GM19328 (cell line): ENCODE results near the gene VAC14.

Source experiments
- ATAC-seq: cut with Tn5 transposase; IDR thresholded peaks from one replicate; pipeline ENCODE4 v1.9.1; 2021; ENCODE audit warnings: mild to moderate bottlenecking, moderate library complexity; ENCODE audit not compliant: unreplicated experiment

The VAC14 gene

GRCh38 chr16:70694088-70694867 is 106.7 kb downstream of the VAC14 start:
- no peak for ATAC-seq

DNA sequence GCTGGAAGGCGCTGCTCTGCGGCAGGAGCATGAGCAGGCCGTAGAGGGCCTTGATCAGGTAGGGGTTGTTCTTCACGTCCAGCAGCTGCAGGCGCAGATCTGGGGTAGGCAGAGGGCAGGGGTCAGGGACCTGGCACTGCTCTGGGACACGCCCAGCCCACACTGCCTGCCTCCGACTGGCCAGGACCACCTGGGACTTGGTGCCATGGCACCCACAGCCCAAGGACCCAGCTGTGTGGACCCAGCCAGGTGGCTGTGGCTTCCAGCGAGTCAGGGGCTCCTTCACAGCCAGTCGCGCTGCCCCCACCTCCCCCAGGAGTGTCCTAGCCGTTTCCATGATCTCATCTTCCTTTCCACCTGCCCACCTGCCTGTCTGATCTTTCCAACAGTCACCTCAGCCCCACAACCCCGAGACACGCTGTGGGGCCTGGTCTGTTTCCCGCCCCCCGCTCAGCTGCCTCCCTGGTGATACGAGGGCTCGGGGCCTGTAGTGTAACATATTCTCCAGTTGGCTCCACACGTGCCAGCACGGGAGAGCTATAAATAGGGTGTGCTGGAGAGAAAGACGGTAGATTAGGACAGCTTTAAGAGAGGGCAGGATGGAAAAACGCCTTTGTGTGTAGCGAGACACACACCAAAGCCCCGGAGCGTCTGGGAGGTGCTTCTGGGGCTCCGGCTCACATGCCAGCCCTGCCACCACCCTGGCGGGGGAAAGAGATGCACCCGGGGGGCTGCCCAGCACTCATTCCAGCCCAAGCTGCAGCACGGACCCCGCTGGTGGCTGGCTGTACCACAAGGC is 107.9 kb downstream of the VAC14 start:
- ATAC-seq = no peak

DNA sequence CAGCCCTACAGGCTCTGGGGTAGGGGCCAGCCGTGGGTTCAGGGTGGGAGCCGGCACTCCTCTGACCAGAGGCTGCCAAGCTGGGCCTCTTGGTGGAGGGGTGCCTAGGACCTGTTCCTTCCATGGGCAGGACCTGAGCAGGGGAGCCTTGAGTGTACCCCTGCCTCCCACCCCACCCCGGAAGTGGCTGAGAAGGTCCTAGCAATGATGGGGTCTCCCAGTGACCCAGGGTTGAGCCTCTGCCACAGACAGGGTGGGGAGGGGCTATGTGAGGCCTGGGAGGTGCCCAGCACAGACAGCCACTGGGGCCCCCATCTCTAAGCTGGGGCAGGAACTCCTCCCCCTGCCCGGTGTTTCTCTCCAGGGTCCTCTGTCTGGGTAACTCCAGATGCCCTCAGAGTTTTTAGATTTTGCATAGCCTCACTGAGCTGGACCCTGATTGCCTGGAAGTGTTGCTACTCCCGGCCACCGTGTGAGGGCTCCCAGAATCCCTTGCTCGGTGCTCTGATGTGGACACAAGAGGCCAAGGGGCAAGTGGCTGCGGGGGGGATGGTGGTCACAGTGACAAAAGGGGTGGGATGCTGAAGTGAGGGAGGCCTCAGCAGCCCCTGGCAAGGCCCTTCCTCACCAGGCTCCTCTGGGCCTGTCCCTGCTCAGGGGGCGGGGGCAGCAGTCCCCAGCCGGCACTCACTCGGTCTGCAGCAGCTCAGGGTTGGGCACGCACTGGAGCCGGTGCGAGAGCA is 108.7 kb downstream of the VAC14 start:
- no peak for ATAC-seq

DNA sequence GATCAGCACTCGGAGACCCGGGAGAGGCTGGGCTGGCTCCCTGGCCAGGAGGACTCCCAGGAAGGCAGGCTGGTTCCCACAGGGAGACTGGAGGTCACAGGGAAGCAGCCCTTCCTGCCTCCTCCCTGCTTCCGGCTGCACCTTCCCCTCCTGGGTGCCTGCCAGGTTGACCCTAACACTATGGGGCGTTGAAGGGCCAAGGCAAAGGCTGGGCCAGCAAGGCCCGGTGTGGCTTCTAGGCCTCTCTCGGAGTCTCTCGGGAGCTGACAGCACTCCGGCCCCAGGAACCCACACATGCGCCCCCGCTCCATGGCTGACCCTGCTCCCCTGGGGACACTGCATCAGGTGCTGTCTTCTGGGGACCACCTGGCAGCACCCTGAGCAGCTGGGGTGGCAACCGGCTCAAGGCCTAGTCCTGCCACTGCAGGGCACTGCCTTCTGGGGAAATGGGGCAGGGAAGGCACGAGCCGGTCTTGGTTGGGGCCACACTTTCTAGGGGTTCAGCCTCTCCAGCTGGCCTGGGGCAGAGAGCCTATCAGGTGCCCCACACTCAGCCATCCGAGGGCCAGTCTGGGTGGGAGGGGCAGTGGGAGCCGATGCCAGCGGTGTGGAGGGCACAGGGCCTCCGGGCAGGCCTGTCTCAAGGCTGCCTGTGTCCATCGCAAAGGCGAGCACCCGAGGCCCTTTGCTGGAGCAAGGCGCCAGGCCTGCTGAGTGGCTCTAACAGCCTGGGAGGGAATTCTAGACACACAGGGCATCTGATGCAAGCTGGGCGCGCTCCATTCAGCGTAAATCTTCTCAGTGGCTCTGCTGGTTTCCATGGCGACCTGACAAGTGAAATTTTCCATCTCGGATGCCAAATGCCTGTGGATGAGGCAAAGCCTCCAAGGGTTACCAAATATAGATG is 109.5 kb downstream of the VAC14 start:
- ATAC-seq = no peak

GRCh38 chr16:70689970-70690891 is 110.7 kb downstream of the VAC14 start:
- no peak for ATAC-seq

GRCh38 chr16:70689035-70689969 is 111.7 kb downstream of the VAC14 start:
- ATAC-seq = no peak

DNA sequence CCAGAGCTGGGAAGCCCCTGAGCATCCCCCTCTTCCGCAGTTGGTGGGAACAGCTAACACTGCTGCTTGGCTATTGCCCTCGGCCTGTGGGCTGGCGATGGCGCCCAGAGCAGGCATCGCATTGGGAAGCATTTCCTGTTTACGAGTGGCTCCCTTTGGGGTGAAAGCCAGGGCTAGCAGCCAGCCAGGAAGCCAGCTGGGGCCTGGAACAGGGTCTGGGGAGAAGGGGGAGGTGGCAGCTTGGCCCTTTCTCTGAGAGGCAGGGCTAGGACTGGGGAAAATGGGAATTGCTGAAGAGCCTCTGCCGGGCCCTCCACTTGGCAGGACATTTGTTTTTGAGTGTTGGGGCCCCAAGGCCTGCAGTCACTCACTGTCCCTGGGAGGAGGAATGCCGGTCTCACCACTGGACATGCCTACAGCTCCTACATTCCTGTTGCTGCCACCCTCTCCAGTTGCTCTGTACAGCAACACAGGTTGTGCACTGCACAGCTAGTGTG is 112.7 kb downstream of the VAC14 start:
- no peak for ATAC-seq

DNA sequence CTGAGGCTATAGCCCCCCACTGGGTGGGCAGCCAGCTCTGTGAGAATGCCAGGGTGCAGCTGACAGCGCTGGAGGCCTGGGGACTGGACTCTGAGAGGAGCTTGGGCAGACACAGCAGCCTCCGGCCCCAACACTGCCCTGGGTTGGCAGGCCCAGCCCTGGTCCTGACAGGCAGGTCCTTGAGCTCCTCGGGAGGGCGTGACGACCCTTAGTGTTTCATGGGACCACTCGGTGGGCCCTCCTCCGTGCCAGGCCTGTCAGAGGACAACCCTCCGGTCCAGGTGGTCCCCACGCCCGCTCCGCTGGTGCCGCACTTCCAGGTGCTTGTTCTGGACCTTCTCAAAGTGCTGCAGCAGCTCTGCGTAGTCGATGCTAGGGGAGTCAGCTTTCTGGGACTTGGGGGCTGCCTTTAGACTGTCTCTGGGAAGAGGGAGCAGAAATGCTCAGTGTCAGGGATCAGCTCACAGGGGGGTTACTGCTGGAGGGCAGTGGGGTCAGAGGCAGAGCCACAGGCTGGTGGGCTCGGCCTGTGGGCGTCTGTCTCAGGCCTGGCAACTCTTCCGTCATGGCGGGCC is 113.2 kb downstream of the VAC14 start:
- ATAC-seq = no peak

DNA sequence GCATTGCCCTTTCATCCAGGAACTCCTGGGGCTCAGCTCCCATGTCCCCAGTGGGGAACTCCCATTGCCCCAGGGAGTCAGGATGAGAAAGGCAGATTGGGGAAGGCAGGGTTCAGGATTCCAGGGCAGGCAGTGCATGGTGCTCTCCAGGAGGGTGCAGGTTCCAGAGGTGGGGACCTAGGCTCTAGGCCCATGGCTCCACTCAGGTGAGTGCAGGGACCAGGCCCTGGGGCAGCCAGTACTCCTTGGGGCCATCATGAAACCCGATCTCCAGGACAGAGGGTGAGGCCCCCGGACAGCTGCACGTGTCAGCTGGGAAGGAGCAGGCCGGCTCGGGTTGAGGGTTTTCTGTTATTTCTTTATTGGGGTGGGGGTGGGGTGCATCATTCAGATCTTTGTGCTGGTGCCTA is 113.9 kb downstream of the VAC14 start:
- ATAC-seq = no peak

- ATAC-seq = no peak
Observed at GRCh38 chr16:70686376-70687101, 114.4 kb downstream of the VAC14 start.

DNA sequence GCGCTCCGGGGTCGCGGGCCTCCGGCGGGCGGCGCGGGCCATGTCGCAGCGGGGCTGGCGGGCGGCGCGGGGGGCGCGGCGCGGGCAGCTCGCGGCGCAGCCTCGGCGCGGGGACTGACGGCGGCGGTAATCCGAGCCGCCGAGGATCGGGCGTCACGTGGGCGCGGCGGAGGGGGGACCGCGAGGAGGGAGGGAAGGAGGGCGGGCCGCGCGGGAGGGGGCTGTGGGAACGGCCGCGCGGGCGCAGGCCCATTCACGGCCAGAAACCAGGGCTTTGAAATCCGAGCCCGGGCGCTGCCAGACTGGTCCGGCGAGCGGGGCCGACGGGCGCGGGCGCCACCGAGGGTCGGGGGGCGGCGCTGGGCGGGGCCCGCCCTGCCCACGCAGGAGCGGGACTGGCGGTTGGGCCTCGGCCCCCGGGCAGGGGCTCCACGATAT is 115.0 kb downstream of the VAC14 start, which contains the start of gene MTSS2:
MTSS2 (minus strand) TSS at position 116 of the 438 bp plus-strand sequence. CDS start 262 bp downstream, outside the sequence.
- ATAC-seq = no peak

GRCh38 chr16:70685061-70685937 is 115.7 kb downstream of the VAC14 start:
- ATAC-seq = no peak

DNA sequence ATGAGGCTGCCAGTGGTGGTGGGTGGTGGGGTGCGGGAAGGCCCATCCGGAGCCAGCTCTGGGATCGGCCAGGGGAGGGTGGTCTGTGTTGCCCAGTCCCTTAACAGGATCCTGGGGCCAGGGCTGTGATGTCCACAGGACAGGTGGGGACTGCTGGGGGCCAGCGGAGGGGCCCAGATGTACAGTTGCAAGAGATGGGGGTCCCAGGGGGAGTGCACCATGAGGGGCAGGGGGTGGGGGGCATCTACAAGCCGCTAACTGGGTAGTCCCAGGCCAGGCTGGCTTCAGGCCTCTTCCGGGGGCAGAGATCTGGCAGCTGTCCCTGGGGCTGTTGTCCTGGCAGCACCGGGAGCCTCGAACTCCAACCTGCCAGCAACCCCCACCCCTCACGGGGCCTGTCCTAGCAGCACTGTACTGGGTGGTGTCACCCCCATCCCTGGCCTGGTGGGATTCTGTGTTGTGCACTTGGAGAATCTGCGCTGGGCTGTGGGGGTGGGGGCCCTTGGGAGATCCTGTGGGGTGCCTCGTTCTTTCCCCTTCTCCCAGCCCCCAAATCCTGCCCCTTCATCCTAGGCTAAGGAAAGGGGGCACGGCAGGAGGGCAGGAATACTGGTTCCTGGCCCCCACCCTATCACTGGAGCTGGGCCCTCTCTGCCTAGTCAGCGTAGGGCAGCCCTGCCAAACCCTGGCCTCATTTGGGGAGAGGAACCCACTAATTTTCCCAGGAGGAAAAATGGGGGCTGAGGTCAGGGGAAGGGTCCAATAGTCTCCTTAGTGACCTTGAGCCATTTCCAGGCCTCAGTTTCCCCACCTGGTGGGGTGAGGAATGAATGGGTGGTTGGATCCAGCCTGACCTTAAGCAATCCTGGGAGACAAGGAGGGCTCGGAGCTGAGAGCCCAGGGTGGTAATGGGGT is 116.6 kb downstream of the VAC14 start:
- ATAC-seq = no peak

GRCh38 chr16:70683146-70683944 is 117.6 kb downstream of the VAC14 start:
- no peak for ATAC-seq
